Neural cell (in vitro differentiated cells): ENCODE data around the gene DYRK2.

Experiments used
- CTCF ChIP-seq: fragments of 450-650 bp; IDR thresholded peaks from 2 replicates; pipeline ENCODE4 v1.5.1; 2014; ENCODE audit warnings: antibody characterized with exemption, mild to moderate bottlenecking, moderate library complexity; ENCODE audit not compliant: poor library complexity, severe bottlenecking
- EP300 ChIP-seq: fragments of 450-650 bp; conservative IDR thresholded peaks from 2 replicates; pipeline ENCODE4 v1.6.1; 2014; ENCODE audit warnings: antibody characterized with exemption, mild to moderate bottlenecking, moderate library complexity; ENCODE audit not compliant: poor library complexity, severe bottlenecking
- EZH2 ChIP-seq: fragments of 200-600, 300-800 bp; shearing (Covaris generic), sonication (generic); IDR thresholded peaks from 2 replicates; pipeline ENCODE4 v1.6.1; 2014; ENCODE audit warnings: antibody characterized with exemption, low read length, borderline replicate concordance, mild to moderate bottlenecking; ENCODE audit not compliant: insufficient read depth, poor library complexity, severe bottlenecking
- MXI1 ChIP-seq: fragments of 450-650 bp; conservative IDR thresholded peaks from 2 replicates; pipeline ENCODE4 v1.6.1; 2014; ENCODE audit warnings: antibody characterized with exemption, mild to moderate bottlenecking; ENCODE audit not compliant: poor library complexity, severe bottlenecking
- POLR2AphosphoS5 ChIP-seq: IDR thresholded peaks from 2 replicates; pipeline ENCODE4 v1.6.1; 2012
- RAD21 ChIP-seq: fragments of 450-650 bp; conservative IDR thresholded peaks from 2 replicates; pipeline ENCODE4 v1.6.1; 2014; ENCODE audit warnings: antibody characterized with exemption, mild to moderate bottlenecking, moderate library complexity
- SMC3 ChIP-seq: fragments of 450-650 bp; conservative IDR thresholded peaks from 2 replicates; pipeline ENCODE4 v1.6.1; 2014; ENCODE audit warnings: antibody characterized with exemption, mild to moderate bottlenecking, moderate library complexity; ENCODE audit not compliant: poor library complexity
- TAF1 ChIP-seq: IDR thresholded peaks from 2 replicates; pipeline ENCODE4 v1.6.1; 2012; ENCODE audit warnings: low read depth
- TF ChIP-seq, protein P1 (sequence below): IDR thresholded peaks from 2 replicates; pipeline ENCODE4 v1.6.1; 2012; ENCODE audit warnings: borderline replicate concordance

- TF ChIP-seq TAF1 (no peak), CTCF (no peak), POLR2AphosphoS5 (no peak), RAD21 (no peak), EP300 (no peak), EZH2 (no peak), MXI1 (no peak), SMC3 (no peak)
- TF ChIP-seq, protein P1, sequence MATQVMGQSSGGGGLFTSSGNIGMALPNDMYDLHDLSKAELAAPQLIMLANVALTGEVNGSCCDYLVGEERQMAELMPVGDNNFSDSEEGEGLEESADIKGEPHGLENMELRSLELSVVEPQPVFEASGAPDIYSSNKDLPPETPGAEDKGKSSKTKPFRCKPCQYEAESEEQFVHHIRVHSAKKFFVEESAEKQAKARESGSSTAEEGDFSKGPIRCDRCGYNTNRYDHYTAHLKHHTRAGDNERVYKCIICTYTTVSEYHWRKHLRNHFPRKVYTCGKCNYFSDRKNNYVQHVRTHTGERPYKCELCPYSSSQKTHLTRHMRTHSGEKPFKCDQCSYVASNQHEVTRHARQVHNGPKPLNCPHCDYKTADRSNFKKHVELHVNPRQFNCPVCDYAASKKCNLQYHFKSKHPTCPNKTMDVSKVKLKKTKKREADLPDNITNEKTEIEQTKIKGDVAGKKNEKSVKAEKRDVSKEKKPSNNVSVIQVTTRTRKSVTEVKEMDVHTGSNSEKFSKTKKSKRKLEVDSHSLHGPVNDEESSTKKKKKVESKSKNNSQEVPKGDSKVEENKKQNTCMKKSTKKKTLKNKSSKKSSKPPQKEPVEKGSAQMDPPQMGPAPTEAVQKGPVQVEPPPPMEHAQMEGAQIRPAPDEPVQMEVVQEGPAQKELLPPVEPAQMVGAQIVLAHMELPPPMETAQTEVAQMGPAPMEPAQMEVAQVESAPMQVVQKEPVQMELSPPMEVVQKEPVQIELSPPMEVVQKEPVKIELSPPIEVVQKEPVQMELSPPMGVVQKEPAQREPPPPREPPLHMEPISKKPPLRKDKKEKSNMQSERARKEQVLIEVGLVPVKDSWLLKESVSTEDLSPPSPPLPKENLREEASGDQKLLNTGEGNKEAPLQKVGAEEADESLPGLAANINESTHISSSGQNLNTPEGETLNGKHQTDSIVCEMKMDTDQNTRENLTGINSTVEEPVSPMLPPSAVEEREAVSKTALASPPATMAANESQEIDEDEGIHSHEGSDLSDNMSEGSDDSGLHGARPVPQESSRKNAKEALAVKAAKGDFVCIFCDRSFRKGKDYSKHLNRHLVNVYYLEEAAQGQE = no peak
Observed at GRCh38 chr12:67609226-67609870, 39.2 kb upstream of the DYRK2 start.
